Breast epithelium (tissue), 3 donors: Measurements from ENCODE around the gene MREG.

Source experiments
- POLR2A ChIP-seq: fragments of 450-650 bp; IDR thresholded peaks from one replicate; pipeline ENCODE4 v1.6.1; 2016; ENCODE audit warnings: antibody characterized with exemption, mild to moderate bottlenecking, moderate library complexity
- POLR2AphosphoS5 ChIP-seq, 3 donors: sonication (generic); formaldehyde crosslinking; IDR thresholded peaks; one replicate each; pipeline ENCODE4 v1.6.1; 2017; ENCODE audit warnings: antibody characterized with exemption in 3 of 3
- TF ChIP-seq, protein P1 (sequence below), 3 donors: fragments of 450-650 bp; IDR thresholded peaks; one replicate each; pipeline ENCODE4 v1.5.1; 2016 to 2017; ENCODE audit warnings: antibody characterized with exemption in 3 of 3, mild to moderate bottlenecking in 3 of 3, moderate library complexity in 3 of 3

DNA sequence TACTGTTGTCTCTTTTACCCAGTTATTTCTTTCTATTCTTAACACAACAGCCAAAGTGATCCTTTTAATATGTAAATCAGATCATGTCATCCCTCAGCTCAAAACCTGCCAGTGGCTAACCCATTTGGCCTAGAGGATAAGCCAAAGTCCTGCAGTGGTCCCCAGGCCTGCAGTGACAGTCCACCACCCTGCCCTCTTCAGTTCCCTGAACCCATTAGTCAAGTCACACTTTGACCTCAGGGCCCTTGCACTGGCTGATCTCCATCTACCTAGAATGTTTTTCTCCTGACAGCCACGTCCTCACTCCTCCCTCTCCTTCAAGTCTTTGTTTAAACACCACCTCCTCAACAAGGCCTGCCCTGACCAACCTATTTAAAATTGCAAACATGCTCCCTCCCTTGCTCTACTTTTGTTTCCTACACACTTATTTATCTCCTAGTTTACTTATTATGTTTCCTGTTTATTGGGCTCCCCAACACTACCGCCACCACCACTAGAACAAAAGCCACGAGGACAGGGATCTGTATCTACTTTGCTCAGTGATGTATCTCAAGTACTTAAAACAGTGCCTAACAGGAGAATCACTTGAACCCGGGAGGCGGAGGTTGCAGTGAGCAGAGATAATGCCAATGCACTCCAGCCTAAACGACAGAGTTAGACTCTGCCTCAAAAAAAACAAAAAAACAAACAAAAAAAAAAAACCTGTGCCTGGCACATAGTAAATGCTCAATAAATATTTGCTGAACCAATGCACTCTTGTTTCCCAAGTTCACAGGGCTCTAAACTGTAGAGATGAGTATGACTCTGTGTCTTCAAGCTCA lies 9.3 kb downstream of the MREG start:
- TF ChIP-seq POLR2AphosphoS5 (IDR thresholded peaks at IDR 0.05) (no peak), POLR2A (no peak)
- TF ChIP-seq, protein P1, sequence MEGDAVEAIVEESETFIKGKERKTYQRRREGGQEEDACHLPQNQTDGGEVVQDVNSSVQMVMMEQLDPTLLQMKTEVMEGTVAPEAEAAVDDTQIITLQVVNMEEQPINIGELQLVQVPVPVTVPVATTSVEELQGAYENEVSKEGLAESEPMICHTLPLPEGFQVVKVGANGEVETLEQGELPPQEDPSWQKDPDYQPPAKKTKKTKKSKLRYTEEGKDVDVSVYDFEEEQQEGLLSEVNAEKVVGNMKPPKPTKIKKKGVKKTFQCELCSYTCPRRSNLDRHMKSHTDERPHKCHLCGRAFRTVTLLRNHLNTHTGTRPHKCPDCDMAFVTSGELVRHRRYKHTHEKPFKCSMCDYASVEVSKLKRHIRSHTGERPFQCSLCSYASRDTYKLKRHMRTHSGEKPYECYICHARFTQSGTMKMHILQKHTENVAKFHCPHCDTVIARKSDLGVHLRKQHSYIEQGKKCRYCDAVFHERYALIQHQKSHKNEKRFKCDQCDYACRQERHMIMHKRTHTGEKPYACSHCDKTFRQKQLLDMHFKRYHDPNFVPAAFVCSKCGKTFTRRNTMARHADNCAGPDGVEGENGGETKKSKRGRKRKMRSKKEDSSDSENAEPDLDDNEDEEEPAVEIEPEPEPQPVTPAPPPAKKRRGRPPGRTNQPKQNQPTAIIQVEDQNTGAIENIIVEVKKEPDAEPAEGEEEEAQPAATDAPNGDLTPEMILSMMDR (IDR thresholded peaks at IDR 0.05), result no peak
